ENCODE measurements around the gene CDC42BPB.

CDC42BPB gene

GRCh38 chr14:102889615-102890014 is 167.7 kb downstream of the CDC42BPB start:
- no peak for DNase-seq

- DNase-seq = no peak
These were observed 168.6 kb downstream of the CDC42BPB start for GRCh38 chr14:102888748-102889147.

- DNase-seq = no peak
These were observed 171.5 kb downstream of the CDC42BPB start for GRCh38 chr14:102885737-102886447.

- DNase-seq = no peak
These were observed 173.8 kb downstream of the CDC42BPB start for GRCh38 chr14:102883554-102883953.

GRCh38 chr14:102883089-102883541 is 174.2 kb downstream of the CDC42BPB start:
- no peak for DNase-seq
